IMR-90 (cell line): ENCODE results near the gene SYT17. TPM values are rescaled to one million over a fixed set of nuclear protein-coding genes. Genes with fewer than 3 reads are reported as not detected.

Experiments used
- ATAC-seq: fragments of 200-7000 bp; cut with Tn5 transposase; 2 replicates; pipeline ENCODE4 v1.9.1; 2020; ENCODE audit warnings: low read depth, mild to moderate bottlenecking, moderate library complexity
- BruUV-seq: library from RNA; stranded (reverse); fragments of 400-500 nt; replicated peaks from 2 replicates; lab custom pipeline; 2021; lab: Mats Ljungman, UMichigan
- CTCF ChIA-PET: fragments of 300-600 bp; formaldehyde crosslinking; extraction: SDS; loops from one replicate; lab custom pipeline; 2021; ENCODE audit warnings: antibody characterized with exemption; lab: Yijun Ruan, JAX
- POLR2A ChIA-PET: fragments of 300-600 bp; sonication (Branson Sonifier 250); formaldehyde crosslinking; loops from one replicate; lab custom pipeline; 2022; ENCODE audit warnings: antibody characterized with exemption; ENCODE audit not compliant: unreplicated experiment; lab: Charles Lee
- DNase-seq: peaks from one replicate; pipeline ENCODE4 v3.0.0; 2013
- H2AFZ ChIP-seq: replicated peaks from 2 replicates; pipeline ENCODE3; 2013; ENCODE audit warnings: low read length, mild to moderate bottlenecking; ENCODE audit not compliant: poor library complexity
- H2AK5ac ChIP-seq: 2 replicates; pipeline ENCODE4 v1.6.1; 2013; ENCODE audit warnings: low read depth, low read length, inconsistent platforms
- H2AK9ac ChIP-seq: replicated peaks from 2 replicates; pipeline ENCODE3; 2013; ENCODE audit warnings: mild to moderate bottlenecking, low read depth, low read length, moderate library complexity; ENCODE audit not compliant: poor library complexity
- H2BK120ac ChIP-seq: 2 replicates; pipeline ENCODE4 v1.6.1; 2013; ENCODE audit warnings: low read depth, low read length, inconsistent platforms
- H2BK15ac ChIP-seq: 3 replicates; pipeline ENCODE4 v1.6.1; 2013; ENCODE audit warnings: low read depth, low read length, inconsistent platforms
- H2BK20ac ChIP-seq: 2 replicates; pipeline ENCODE4 v1.6.1; 2013; ENCODE audit warnings: low read depth, mild to moderate bottlenecking, inconsistent platforms, low read length, moderate library complexity
- H2BK5ac ChIP-seq: 2 replicates; pipeline ENCODE4 v1.6.1; 2013; ENCODE audit warnings: mild to moderate bottlenecking, low read depth, low read length, inconsistent platforms; ENCODE audit not compliant: poor library complexity, severe bottlenecking
- H3K14ac ChIP-seq: replicated peaks from 2 replicates; pipeline ENCODE4 v1.6.1; 2013; ENCODE audit warnings: low read depth, low read length, inconsistent platforms
- H3K18ac ChIP-seq: 2 replicates; pipeline ENCODE4 v1.6.1; 2013; ENCODE audit warnings: low read depth, low read length, control low read depth
- H3K23ac ChIP-seq: 2 replicates; pipeline ENCODE4 v1.6.1; 2013; ENCODE audit warnings: low read depth, low read length, inconsistent platforms
- H3K27ac ChIP-seq: 2 replicates; pipeline ENCODE4 v1.5.1; 2013; ENCODE audit warnings: mild to moderate bottlenecking, control low read depth, low read length; ENCODE audit not compliant: insufficient read depth
- H3K27me3 ChIP-seq: 2 replicates; pipeline ENCODE4 v1.6.1; 2013; ENCODE audit warnings: low read length; ENCODE audit not compliant: control insufficient read depth, insufficient read depth
- H3K36me3 ChIP-seq: 2 replicates; pipeline ENCODE4 v1.6.1; 2013; ENCODE audit warnings: low read length, mixed read lengths; ENCODE audit not compliant: control insufficient read depth, insufficient read depth
- H3K4ac ChIP-seq: 2 replicates; pipeline ENCODE4 v1.6.1; 2013; ENCODE audit warnings: low read depth, low read length, inconsistent platforms
- H3K4me1 ChIP-seq: 2 replicates; pipeline ENCODE4 v1.6.1; 2013; ENCODE audit warnings: low read length, mixed read lengths; ENCODE audit not compliant: control insufficient read depth, insufficient read depth
- H3K4me2 ChIP-seq: 2 replicates; pipeline ENCODE4 v1.6.1; 2013; ENCODE audit warnings: low read depth, mild to moderate bottlenecking, control low read depth, low read length, moderate library complexity
- H3K4me3 ChIP-seq: 2 replicates; pipeline ENCODE4 v1.5.1; 2013; ENCODE audit warnings: low read depth, mild to moderate bottlenecking, control low read depth, low read length, moderate library complexity; ENCODE audit not compliant: insufficient read depth
- H3K56ac ChIP-seq: 2 replicates; pipeline ENCODE4 v1.6.1; 2013; ENCODE audit warnings: low read length, inconsistent platforms; ENCODE audit not compliant: insufficient read depth; ENCODE audit errors: extremely low read depth
- H3K79me1 ChIP-seq, 2 experiments: 2 replicates each; pipeline ENCODE4 v1.6.1; 2013; ENCODE audit warnings: low read length in 2 of 2, inconsistent platforms in 1 of 2, low read depth in 1 of 2
- H3K9ac ChIP-seq: 2 replicates; pipeline ENCODE4 v1.6.1; 2013; ENCODE audit warnings: low read depth, low read length, control low read depth
- H3K9me1 ChIP-seq: 2 replicates; pipeline ENCODE4 v1.6.1; 2013; ENCODE audit warnings: low read length, inconsistent platforms; ENCODE audit not compliant: insufficient read depth
- H3K9me3 ChIP-seq: 2 replicates; pipeline ENCODE4 v1.6.1; 2013; ENCODE audit warnings: low read length; ENCODE audit not compliant: control insufficient read depth, insufficient read depth
- H4K20me1 ChIP-seq: 2 replicates; pipeline ENCODE4 v1.6.1; 2013; ENCODE audit warnings: low read length, inconsistent platforms; ENCODE audit not compliant: insufficient read depth
- H4K5ac ChIP-seq: 2 replicates; pipeline ENCODE4 v1.6.1; 2013; ENCODE audit warnings: mild to moderate bottlenecking, low read depth, low read length, control low read depth
- H4K8ac ChIP-seq, 2 experiments: 2 replicates each; pipeline ENCODE4 v1.6.1; 2013; ENCODE audit warnings: low read depth in 2 of 2, low read length in 2 of 2, control low read depth in 1 of 2, inconsistent platforms in 1 of 2
- H4K91ac ChIP-seq: 2 replicates; pipeline ENCODE4 v1.6.1; 2013; ENCODE audit warnings: low read depth, low read length, inconsistent platforms; ENCODE audit not compliant: insufficient read depth
- CHD1 ChIP-seq: IDR thresholded peaks from 2 replicates; pipeline ENCODE4 v1.6.1; 2012; ENCODE audit warnings: low read depth, low read length, improper control_type of control experiment
- ELK1 ChIP-seq: fragments of 150-350 bp; IDR thresholded peaks from 2 replicates; pipeline ENCODE4 v1.6.1; 2016; ENCODE audit warnings: low read depth, mild to moderate bottlenecking, low read length, moderate library complexity, borderline replicate concordance
- FOS ChIP-seq: fragments of 150-350 bp; IDR thresholded peaks from 2 replicates; pipeline ENCODE4 v1.6.1; 2016; ENCODE audit warnings: low read depth, low read length
- NFE2L2 ChIP-seq: fragments of 150-350 bp; IDR thresholded peaks from 2 replicates; pipeline ENCODE4 v1.6.1; 2016; ENCODE audit warnings: low read depth, mild to moderate bottlenecking, low read length
- WGBS, 2 experiments: methylation state at CpG; one replicate each; pipeline versions ENCODE4 v1.1.5 to v1.1.7; 2013; ENCODE audit warnings: missing lambda C conversion rate in 2 of 2; ENCODE audit not compliant: insufficient read length in 1 of 2; ENCODE audit errors: extremely low coverage in 2 of 2; 5-methylcytosine and 5-hydroxymethylcytosine counted together
- dilution Hi-C: fragments of 300-500 bp; cut with HindIII; formaldehyde crosslinking; loops from one replicate; pipeline ENCODE4 v1.14.3; 2018; ENCODE audit warnings: low sequenced_read_pairs; ENCODE audit not compliant: unreplicated experiment
- in situ Hi-C: fragments of 300-500 bp; cut with MboI; formaldehyde crosslinking; loops from 3 replicates; pipeline ENCODE4 v1.14.3; 2019; ENCODE audit warnings: low sequenced_read_pairs, inconsistent platforms, mixed read lengths
- intact Hi-C: fragments of 100-400 bp; cut with micrococcal nuclease; formaldehyde crosslinking; loops from 2 replicates; pipeline ENCODE4 v1.10.0; 2022
- polyA plus RNA-seq, 3 experiments: library from polyadenylated mRNA; depleted of rRNA; stranded (reverse); fragments of >200 nt; gene quantifications; 2 replicates each; pipeline ENCODE4 v1.2.3, GENCODE V29; 2012; ENCODE audit warnings: low replicate concordance in 1 of 3
- total RNA-seq: library from RNA; depleted of rRNA; stranded (reverse); fragments of >200 nt; gene quantifications from 2 replicates; pipeline ENCODE4 v1.2.3, GENCODE V29; 2012
- TF ChIP-seq, protein P1 (sequence below): conservative IDR thresholded peaks from 2 replicates; pipeline ENCODE4 v1.5.1; 2012; ENCODE audit warnings: mild to moderate bottlenecking, low read depth, low read length, improper control_type of control experiment

The SYT17 gene
- total and polyA plus RNA-seq, 2 of the 4 experiments (the other 2 are of a cell fraction): not detected

GRCh38 chr16:19145010-19145409 is 23.0 kb upstream of the SYT17 start:
- no peak for ATAC-seq

More at GRCh38 chr16:19145010-19145409, 23.0 kb upstream of the SYT17 start:
- H2AK5ac ChIP-seq: no peak overlapping the region; the same call in 1 of the 2 replicates
- no peak overlapping the region for H4K5ac ChIP-seq
- WGBS, 2 experiments: no CpG with 5 or more reads among the region's 3 CpGs
- POLR2A ChIA-PET: no interaction called here
- H2AK9ac ChIP-seq: no peak overlapping the region
- no peak overlapping the region for H3K56ac ChIP-seq
- in situ Hi-C loops: no loop called here
- no peak overlapping the region for H2BK5ac ChIP-seq
- no peak overlapping the region for H3K18ac ChIP-seq
- no peaks in the 10 kb centered on the region for H3K9me1 ChIP-seq
- no peak for TF ChIP-seq CHD1
- TF ChIP-seq, protein P1, sequence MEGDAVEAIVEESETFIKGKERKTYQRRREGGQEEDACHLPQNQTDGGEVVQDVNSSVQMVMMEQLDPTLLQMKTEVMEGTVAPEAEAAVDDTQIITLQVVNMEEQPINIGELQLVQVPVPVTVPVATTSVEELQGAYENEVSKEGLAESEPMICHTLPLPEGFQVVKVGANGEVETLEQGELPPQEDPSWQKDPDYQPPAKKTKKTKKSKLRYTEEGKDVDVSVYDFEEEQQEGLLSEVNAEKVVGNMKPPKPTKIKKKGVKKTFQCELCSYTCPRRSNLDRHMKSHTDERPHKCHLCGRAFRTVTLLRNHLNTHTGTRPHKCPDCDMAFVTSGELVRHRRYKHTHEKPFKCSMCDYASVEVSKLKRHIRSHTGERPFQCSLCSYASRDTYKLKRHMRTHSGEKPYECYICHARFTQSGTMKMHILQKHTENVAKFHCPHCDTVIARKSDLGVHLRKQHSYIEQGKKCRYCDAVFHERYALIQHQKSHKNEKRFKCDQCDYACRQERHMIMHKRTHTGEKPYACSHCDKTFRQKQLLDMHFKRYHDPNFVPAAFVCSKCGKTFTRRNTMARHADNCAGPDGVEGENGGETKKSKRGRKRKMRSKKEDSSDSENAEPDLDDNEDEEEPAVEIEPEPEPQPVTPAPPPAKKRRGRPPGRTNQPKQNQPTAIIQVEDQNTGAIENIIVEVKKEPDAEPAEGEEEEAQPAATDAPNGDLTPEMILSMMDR: no peak
- no peak for TF ChIP-seq NFE2L2
- TF ChIP-seq FOS: no peak
- no peak for TF ChIP-seq ELK1
- no peak overlapping the region for H3K23ac ChIP-seq
- BruUV-seq: no TSS peak
- intact Hi-C loops: no loop called here
- H3K4me1 ChIP-seq: peaks cover 3% of the 10 kb centered on the region
- no peaks in the 10 kb centered on the region for H4K20me1 ChIP-seq
- CTCF ChIA-PET: interaction anchor here (0.6 kb wide), 1 partner anchor 65 kb away, joined by 5 read pairs; no protein-coding TSS in a partner anchor
- dilution Hi-C loops: no loop called here
- H2BK15ac ChIP-seq: no peak overlapping the region
- no peak overlapping the region for H4K91ac ChIP-seq
- no peak overlapping the region for H3K4me2 ChIP-seq
- H2BK20ac ChIP-seq: no peak overlapping the region
- H4K8ac ChIP-seq: no peak overlapping the region
- H3K36me3 ChIP-seq: no peaks in the 10 kb centered on the region
- no peaks in the 10 kb centered on the region; a peak in 1 of 4 replicates for H3K79me1 ChIP-seq
- H2AFZ ChIP-seq: no peak overlapping the region
- no peak overlapping the region for H3K9ac ChIP-seq
- H3K9me3 ChIP-seq: peaks cover 4% of the 10 kb centered on the region
- no peak overlapping the region for H3K4ac ChIP-seq
- no peak overlapping the region for H3K27ac ChIP-seq
- no peak for DNase-seq
- H3K4me3 ChIP-seq: no peak overlapping the region
- no peak overlapping the region for H3K14ac ChIP-seq
- H3K27me3 ChIP-seq: peaks cover 8% of the 10 kb centered on the region
- no peak overlapping the region for H2BK120ac ChIP-seq
